GM08714 (cell line): ENCODE measurements around the gene FRAS1.
"Not testable (repeated sequence)": the region's sequence is repeated elsewhere in the genome, so short reads cannot be mapped to it uniquely, and the experiment has no call there.

ENCODE experiments used
- H3K4me3 ChIP-seq: fragments of 200-500 bp; sonication (Bioruptor generic); 2 replicates; pipeline ENCODE4 v1.5.1; 2014; ENCODE audit warnings: mild to moderate bottlenecking, low read length, inconsistent platforms
- ZNF274 ChIP-seq: IDR thresholded peaks from 2 replicates; pipeline ENCODE4 v1.6.1; 2012; ENCODE audit warnings: mild to moderate bottlenecking, low read depth, low read length

Gene FRAS1

GRCh38 chr4:78218260-78218659, 161.1 kb downstream of the FRAS1 start:
- TF ChIP-seq ZNF274: no peak
- H3K4me3 ChIP-seq: no peak overlapping the region

- no peak overlapping the region for H3K4me3 ChIP-seq
- no peak for TF ChIP-seq ZNF274
Observed at GRCh38 chr4:78219825-78220224, 162.7 kb downstream of the FRAS1 start.

GRCh38 chr4:78220283-78220682, 163.2 kb downstream of the FRAS1 start:
- TF ChIP-seq ZNF274: no peak

DNA sequence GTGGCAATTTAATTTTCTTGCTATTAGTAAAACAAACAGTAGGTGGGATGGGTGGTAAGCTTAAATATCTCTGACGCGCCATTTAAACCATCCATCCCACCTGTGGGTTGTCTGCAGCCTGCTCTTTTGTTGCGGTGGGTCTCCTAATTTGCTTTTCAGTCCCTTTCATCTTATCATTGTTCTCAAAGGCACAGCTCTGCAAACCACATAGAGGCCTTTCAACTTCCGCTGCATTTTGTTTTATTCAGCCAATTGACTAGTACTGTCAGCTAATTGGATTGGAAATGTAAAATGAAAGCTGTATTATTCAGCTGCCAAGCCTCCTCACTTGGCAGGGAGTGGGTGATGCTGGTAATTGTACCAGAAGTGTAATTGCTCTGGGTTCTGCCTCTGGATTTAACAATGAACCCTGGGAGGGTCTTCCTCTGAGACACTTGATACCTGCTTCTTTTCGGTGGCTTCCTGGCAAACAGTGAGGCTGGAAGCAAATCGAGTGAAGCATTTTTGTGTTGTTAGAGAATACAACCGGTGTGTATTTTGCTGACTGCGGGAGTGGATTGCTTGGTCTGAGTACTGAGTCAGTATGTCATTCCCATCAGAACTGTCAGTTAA, 165.6 kb downstream of the FRAS1 start:
- H3K4me3 ChIP-seq: no peak overlapping the region
- no peak for TF ChIP-seq ZNF274

More at GRCh38 chr4:78220283-78220682, 163.2 kb downstream of the FRAS1 start:
- H3K4me3 ChIP-seq: no peak overlapping the region

GRCh38 chr4:78225236-78225635, 168.1 kb downstream of the FRAS1 start:
- no peak for TF ChIP-seq ZNF274
- no peak overlapping the region for H3K4me3 ChIP-seq

- H3K4me3 ChIP-seq: no peak overlapping the region
- no peak for TF ChIP-seq ZNF274
Observed at GRCh38 chr4:78226279-78226678, 169.2 kb downstream of the FRAS1 start.

- no peak overlapping the region for H3K4me3 ChIP-seq
- no peak for TF ChIP-seq ZNF274
Observed at GRCh38 chr4:78227411-78228057, 170.4 kb downstream of the FRAS1 start.

DNA sequence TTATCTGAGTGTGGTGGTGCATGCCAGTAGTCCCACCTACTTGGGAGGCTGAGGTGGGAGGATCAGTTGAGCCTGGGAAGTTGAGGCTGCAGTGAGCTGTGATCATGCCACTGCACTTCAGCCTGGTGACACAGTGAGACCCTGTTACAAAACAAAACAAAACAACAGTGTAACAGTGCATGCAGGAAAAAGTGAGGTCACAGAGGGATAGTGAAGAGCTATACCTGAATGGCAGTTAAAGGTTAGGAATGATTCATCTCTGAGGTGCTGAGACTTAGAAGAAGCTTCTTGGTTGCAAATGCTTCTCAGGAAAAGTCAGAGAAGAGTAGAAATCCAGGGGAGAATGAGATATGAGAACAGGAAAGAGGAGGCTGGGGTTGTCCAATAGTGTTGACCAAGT, 178.7 kb downstream of the FRAS1 start:
- H3K4me3 ChIP-seq: no peak overlapping the region

DNA sequence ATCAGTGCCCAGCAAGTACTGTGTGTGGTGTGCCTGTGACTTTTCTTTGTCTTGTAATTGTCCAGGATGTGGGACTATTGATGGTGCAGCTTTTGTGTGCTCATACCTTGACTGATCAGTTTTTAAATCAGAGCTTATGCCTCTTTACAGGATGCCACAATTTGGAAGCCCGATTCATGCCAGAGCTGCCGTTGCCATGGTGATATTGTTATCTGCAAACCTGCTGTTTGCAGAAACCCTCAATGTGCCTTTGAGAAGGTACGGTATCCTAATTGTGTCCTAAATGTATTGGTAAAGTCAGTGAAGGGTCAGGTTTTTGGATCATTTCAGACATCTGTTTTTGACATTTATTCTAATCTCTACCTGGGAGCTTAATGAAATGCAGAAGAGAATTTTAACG, 180.2 kb downstream of the FRAS1 start:
- no peak overlapping the region for H3K4me3 ChIP-seq
- no peak for TF ChIP-seq ZNF274

More for the DNA sequence above, 178.7 kb downstream of the FRAS1 start:
- no peak for TF ChIP-seq ZNF274

DNA sequence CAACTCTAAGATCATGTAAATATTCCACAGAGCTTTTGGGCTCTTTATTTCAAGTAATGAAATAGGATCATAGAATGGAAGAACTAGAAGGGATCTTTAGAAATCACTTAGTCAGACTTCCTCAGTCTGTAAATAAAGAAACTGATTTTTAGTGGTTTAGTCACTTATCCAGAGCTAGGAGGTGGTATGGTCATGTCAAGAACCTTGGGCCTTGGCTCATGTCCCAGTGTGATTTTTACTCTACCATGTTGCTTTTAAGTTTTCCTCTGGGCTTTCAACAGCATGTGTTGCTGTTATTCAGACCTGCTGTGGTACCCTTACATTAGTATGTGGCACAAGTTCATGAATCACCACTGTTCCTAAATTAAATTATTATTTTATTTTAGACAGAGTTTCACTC, 184.9 kb downstream of the FRAS1 start:
- TF ChIP-seq ZNF274: no peak
- no peak overlapping the region for H3K4me3 ChIP-seq

DNA sequence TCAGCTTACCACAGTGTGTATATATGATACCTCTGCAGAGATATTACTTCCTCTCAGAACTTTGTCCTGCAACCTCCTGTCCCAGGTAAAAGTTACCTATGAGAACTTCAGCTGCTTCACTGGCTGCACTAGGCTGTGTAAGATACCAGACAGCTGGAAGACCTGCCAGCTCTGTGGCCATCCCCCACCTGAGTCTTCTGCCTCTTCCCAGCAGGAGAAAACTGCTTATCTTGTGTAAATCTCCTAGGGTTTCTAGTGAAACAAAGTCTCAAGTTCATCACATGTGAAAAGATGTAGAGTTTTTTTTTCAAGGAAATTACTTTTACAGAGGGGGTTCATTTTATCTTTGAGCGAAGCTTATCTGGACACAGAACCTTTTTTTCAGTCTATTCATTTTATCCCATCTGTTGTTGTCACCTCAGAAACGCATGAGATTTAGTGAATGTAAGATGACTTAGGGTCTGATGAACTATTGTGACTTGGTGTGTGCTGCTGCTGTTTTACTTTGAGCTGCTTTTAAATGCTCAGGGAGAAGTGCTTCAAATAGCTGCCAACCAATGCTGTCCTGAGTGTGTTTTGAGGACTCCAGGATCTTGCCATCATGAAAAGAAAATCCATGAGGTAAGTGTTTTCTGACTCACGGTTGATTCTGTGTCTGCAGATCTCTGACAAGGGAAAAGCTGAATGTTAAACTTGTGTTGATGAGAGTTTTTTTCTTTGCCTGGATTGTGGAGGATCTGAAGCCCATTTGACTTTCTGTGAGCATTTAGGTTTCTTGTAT, 187.8 kb downstream of the FRAS1 start:
- no peak for TF ChIP-seq ZNF274
- no peak overlapping the region for H3K4me3 ChIP-seq

- H3K4me3 ChIP-seq: no peak overlapping the region
- TF ChIP-seq ZNF274: no peak
Observed at GRCh38 chr4:78247536-78248285, 190.6 kb downstream of the FRAS1 start.

DNA sequence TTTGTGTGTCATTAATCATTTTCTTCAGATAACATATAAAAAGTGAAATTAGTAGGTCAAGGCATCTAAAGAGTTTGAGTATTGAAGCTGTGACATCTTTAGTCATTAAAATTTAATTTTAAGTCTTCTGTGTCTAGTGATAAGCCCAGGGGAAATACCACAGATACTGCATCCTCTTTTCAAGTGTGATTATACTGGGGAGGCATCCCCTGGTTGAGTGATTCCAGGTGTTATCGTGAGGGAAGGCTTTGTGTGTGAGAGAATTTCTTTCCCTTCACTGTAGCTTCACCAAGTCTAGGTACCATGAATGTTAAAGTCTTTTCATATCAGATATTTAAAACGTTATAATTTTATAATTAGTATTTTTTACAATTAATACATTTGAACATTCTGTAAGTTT, 193.4 kb downstream of the FRAS1 start:
- no peak for TF ChIP-seq ZNF274
- H3K4me3 ChIP-seq: no peak overlapping the region

DNA sequence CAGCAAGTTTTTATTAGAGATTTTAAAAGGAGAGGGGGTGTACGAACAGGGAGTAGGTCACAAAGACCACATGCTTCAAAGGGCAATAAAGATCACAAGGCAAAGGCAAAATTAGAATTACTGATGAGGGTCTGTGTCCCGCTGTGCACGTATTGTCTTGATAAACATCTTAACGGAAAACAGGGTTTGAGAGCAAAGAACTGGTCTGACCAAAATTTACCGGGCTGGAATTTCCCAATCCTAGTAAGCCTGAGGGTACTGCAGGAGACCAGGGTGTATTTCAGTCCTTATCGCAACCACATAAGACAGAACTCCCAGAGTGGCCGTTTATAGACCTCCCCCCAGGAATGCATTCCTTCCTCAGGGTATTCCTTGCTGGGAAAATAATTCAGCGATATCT, 195.7 kb downstream of the FRAS1 start:
- H3K4me3 ChIP-seq: not testable (repeated sequence)
